ENCODE results near the gene ELF1.
"Not testable (repeated sequence)": the region's sequence is repeated elsewhere in the genome, so short reads cannot be mapped to it uniquely, and the experiment has no call there.

Gene ELF1

GRCh38 chr13:40980461-40980860 is 38.7 kb downstream of the ELF1 start:
- no peak for DNase-seq

- no peak for DNase-seq
These were observed 39.9 kb downstream of the ELF1 start for GRCh38 chr13:40979232-40979631.

GRCh38 chr13:40978109-40978508 is 41.0 kb downstream of the ELF1 start:
- not testable (repeated sequence) for DNase-seq

- DNase-seq = no peak
These were observed 43.7 kb downstream of the ELF1 start for GRCh38 chr13:40975441-40975840.

- no peak for DNase-seq
These were observed 44.4 kb downstream of the ELF1 start for GRCh38 chr13:40974460-40975407.

- DNase-seq = no peak
These were observed 45.7 kb downstream of the ELF1 start for GRCh38 chr13:40973409-40973808.

- no peak for DNase-seq
These were observed 47.8 kb downstream of the ELF1 start for GRCh38 chr13:40971321-40971720.

- no peak for DNase-seq
These were observed 48.3 kb downstream of the ELF1 start for GRCh38 chr13:40970803-40971202.

- DNase-seq = no peak
These were observed 49.8 kb downstream of the ELF1 start for GRCh38 chr13:40969169-40969901.

- DNase-seq = no peak
These were observed 50.6 kb downstream of the ELF1 start for GRCh38 chr13:40968416-40969000.

GRCh38 chr13:40966298-40966697 is 52.8 kb downstream of the ELF1 start:
- DNase-seq = no peak

- no peak for DNase-seq
These were observed 55.2 kb downstream of the ELF1 start for GRCh38 chr13:40963927-40964326.

- no peak for DNase-seq
These were observed 57.3 kb downstream of the ELF1 start for GRCh38 chr13:40961826-40962225.

GRCh38 chr13:40961214-40961613 is 57.9 kb downstream of the ELF1 start:
- no peak for DNase-seq

- DNase-seq = no peak
These were observed 58.4 kb downstream of the ELF1 start for GRCh38 chr13:40960716-40961115.

- DNase-seq = no peak
These were observed 60.5 kb downstream of the ELF1 start for GRCh38 chr13:40958655-40959054.

GRCh38 chr13:40946485-40946884 is 72.6 kb downstream of the ELF1 start:
- DNase-seq = no peak

- DNase-seq = no peak
These were observed 76.0 kb downstream of the ELF1 start for GRCh38 chr13:40943073-40943472.

GRCh38 chr13:40941581-40941980 is 77.5 kb downstream of the ELF1 start:
- DNase-seq = no peak

GRCh38 chr13:40940841-40941240 is 78.3 kb downstream of the ELF1 start:
- DNase-seq = no peak

- no peak for DNase-seq
These were observed 85.5 kb downstream of the ELF1 start for GRCh38 chr13:40933508-40934204.

GRCh38 chr13:40932252-40932651 is 86.9 kb downstream of the ELF1 start:
- DNase-seq = no peak

GRCh38 chr13:40931719-40932118 is 87.4 kb downstream of the ELF1 start:
- no peak for DNase-seq
